ENCODE measurements around the gene CLEC12A.
"Not testable (repeated sequence)": the region's sequence is repeated elsewhere in the genome, so short reads cannot be mapped to it uniquely, and the experiment has no call there.

Gene CLEC12A

DNA sequence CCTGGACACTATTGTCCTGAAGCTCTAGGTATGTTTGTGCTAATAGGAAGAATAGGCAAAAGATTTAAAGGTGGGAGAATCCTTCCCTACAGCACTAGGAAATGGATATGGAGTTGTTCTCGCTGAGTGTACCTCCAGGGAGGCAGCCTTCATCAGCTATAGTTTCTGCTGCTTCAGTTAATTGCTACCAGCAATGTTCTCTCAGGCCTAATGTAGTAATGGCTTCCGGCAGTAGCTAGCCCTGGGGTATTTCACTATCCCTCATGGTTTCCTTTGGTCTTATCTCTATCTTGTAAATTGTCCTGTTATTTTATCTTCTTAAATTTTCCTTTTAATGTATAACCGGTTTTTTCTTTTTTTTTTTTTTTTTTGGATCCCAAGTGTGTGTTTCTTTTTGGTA, 9.3 kb upstream of the CLEC12A start:
- no peak for DNase-seq
- ChIA-PET CTCF (interaction anchor here (0.6 to 1.4 kb wide), 3 partner anchors 23 to 46 kb away, joined by 3 to 4 read pairs (median 4); no protein-coding TSS in a partner anchor), POLR2A (no interaction called here)
- Histone ChIP-seq H3K36me3 (ENCODE audit: control insufficient read depth in 4 of 4, insufficient read depth in 4 of 4, low read length in 3 of 4) (no peaks in the 10 kb centered on the region), H3K4me1 (ENCODE audit: control extremely low read depth in 1 of 4, control insufficient read depth in 4 of 4, insufficient read depth in 4 of 4, low read length in 3 of 4) (peaks cover 7 to 13% (median 10%) of the 10 kb centered on the region in 4 experiments), H3K9me3 (ENCODE audit: control extremely low read depth in 1 of 5, control insufficient read depth in 4 of 5, insufficient read depth in 2 of 5, low read depth in 1 of 5, low read length in 4 of 5) (no peaks in the 10 kb centered on the region), H3K4me3 (ENCODE audit: control insufficient read depth in 1 of 7, extremely low read depth in 1 of 7, insufficient read depth in 4 of 7, low read depth in 2 of 7, low read length in 6 of 7) (no peak overlapping the region), H3K27ac (ENCODE audit: insufficient read depth in 1 of 2, low read depth in 1 of 2, low read length in 2 of 2, poor library complexity in 1 of 2, severe bottlenecking in 2 of 2) (no peak overlapping the region), H3K27me3 (replicated peaks in 2 of 5; ENCODE audit: control insufficient read depth in 4 of 5, insufficient read depth in 5 of 5, low read length in 4 of 5) (no peaks in the 10 kb centered on the region)
- no CpG with 5 or more reads among the region's 3 CpGs for WGBS (ENCODE audit: insufficient coverage)

GRCh38 chr12:9969673-9970072, 1.5 kb upstream of the CLEC12A start:
- POLR2A ChIA-PET: interaction anchor here (0.6 kb wide), 1 partner anchor 20 kb away, joined by 5 read pairs; no protein-coding TSS in a partner anchor
- no peaks in the 10 kb centered on the region for H3K27me3 ChIP-seq (replicated peaks in 2 of 5; ENCODE audit: control insufficient read depth in 4 of 5, insufficient read depth in 5 of 5, low read length in 4 of 5)
- DNase-seq: no peak
- peaks cover 6 to 14% (median 10%) of the 10 kb centered on the region in 4 experiments for H3K4me1 ChIP-seq (ENCODE audit: control extremely low read depth in 1 of 4, control insufficient read depth in 4 of 4, insufficient read depth in 4 of 4, low read length in 3 of 4)
- no peak overlapping the region for H3K27ac ChIP-seq (ENCODE audit: insufficient read depth in 1 of 2, low read depth in 1 of 2, low read length in 2 of 2, poor library complexity in 1 of 2, severe bottlenecking in 2 of 2)
- H3K36me3 ChIP-seq (ENCODE audit: control insufficient read depth in 4 of 4, insufficient read depth in 4 of 4, low read length in 3 of 4): no peaks in the 10 kb centered on the region
- no peaks in the 10 kb centered on the region for H3K9me3 ChIP-seq (ENCODE audit: control extremely low read depth in 1 of 5, control insufficient read depth in 4 of 5, insufficient read depth in 2 of 5, low read depth in 1 of 5, low read length in 4 of 5)
- H3K4me3 ChIP-seq (ENCODE audit: control insufficient read depth in 1 of 7, extremely low read depth in 1 of 7, insufficient read depth in 4 of 7, low read depth in 2 of 7, low read length in 6 of 7): no peak overlapping the region
- no CpG with 5 or more reads among the region's 2 CpGs for WGBS (ENCODE audit: insufficient coverage)
- CTCF ChIA-PET: no interaction called here

DNA sequence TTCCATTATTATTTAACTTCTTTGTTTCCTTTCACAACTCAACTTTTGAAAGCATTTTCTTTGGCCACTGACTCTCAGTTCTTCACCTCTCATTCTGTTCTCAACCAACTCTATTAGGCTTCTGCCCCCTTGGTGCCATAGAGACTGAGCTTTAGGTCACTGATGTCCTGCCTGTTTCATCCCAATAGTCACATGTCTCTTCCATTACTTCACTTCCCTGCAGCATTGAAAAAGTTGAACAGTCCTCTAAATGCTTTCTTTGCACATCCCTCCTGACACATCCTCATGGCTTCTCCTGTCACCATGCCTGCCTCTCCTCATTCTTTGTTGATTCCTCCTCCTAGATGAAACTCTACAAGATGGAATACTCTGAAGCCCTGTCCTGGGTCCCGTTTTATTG, 2.7 kb downstream of the CLEC12A start:
- DNase-seq: no peak

GRCh38 chr12:9974731-9975130, 3.5 kb downstream of the CLEC12A start:
- H3K4me1 ChIP-seq (ENCODE audit: control extremely low read depth in 1 of 4, control insufficient read depth in 4 of 4, insufficient read depth in 4 of 4, low read length in 3 of 4): peaks cover 6 to 19% (median 11%) of the 10 kb centered on the region in 4 experiments
- DNase-seq; H3K36me3 ChIP-seq (ENCODE audit: control insufficient read depth in 4 of 4, insufficient read depth in 4 of 4, low read length in 3 of 4); CTCF ChIA-PET; H3K27me3 ChIP-seq (replicated peaks in 2 of 5; ENCODE audit: control insufficient read depth in 4 of 5, insufficient read depth in 5 of 5, low read length in 4 of 5); POLR2A ChIA-PET; H3K27ac ChIP-seq (ENCODE audit: insufficient read depth in 1 of 2, low read depth in 1 of 2, low read length in 2 of 2, poor library complexity in 1 of 2, severe bottlenecking in 2 of 2); H3K4me3 ChIP-seq (ENCODE audit: control insufficient read depth in 1 of 7, extremely low read depth in 1 of 7, insufficient read depth in 4 of 7, low read depth in 2 of 7, low read length in 6 of 7); H3K9me3 ChIP-seq (ENCODE audit: control extremely low read depth in 1 of 5, control insufficient read depth in 4 of 5, insufficient read depth in 2 of 5, low read depth in 1 of 5, low read length in 4 of 5): not testable (repeated sequence)
- 100% methylated on average over 1 of the region's 2 CpGs for WGBS (ENCODE audit: insufficient coverage)

More for the DNA sequence above, 2.7 kb downstream of the CLEC12A start:
- ChIA-PET POLR2A (no interaction called here), CTCF (no interaction called here)
- Histone ChIP-seq H3K36me3 (ENCODE audit: control insufficient read depth in 4 of 4, insufficient read depth in 4 of 4, low read length in 3 of 4) (no peaks in the 10 kb centered on the region), H3K4me3 (ENCODE audit: control insufficient read depth in 1 of 7, extremely low read depth in 1 of 7, insufficient read depth in 4 of 7, low read depth in 2 of 7, low read length in 6 of 7) (no peak overlapping the region), H3K9me3 (ENCODE audit: control extremely low read depth in 1 of 5, control insufficient read depth in 4 of 5, insufficient read depth in 2 of 5, low read depth in 1 of 5, low read length in 4 of 5) (peaks cover 0 to 10% (median 8%) of the 10 kb centered on the region in 5 experiments), H3K27ac (ENCODE audit: insufficient read depth in 1 of 2, low read depth in 1 of 2, low read length in 2 of 2, poor library complexity in 1 of 2, severe bottlenecking in 2 of 2) (no peak overlapping the region), H3K27me3 (replicated peaks in 2 of 5; ENCODE audit: control insufficient read depth in 4 of 5, insufficient read depth in 5 of 5, low read length in 4 of 5) (no peaks in the 10 kb centered on the region), H3K4me1 (ENCODE audit: control extremely low read depth in 1 of 4, control insufficient read depth in 4 of 4, insufficient read depth in 4 of 4, low read length in 3 of 4) (peaks cover 6 to 18% (median 11%) of the 10 kb centered on the region in 4 experiments)
- WGBS (ENCODE audit: insufficient coverage): 100% methylated on average over 1 of the region's 1 CpG

DNA sequence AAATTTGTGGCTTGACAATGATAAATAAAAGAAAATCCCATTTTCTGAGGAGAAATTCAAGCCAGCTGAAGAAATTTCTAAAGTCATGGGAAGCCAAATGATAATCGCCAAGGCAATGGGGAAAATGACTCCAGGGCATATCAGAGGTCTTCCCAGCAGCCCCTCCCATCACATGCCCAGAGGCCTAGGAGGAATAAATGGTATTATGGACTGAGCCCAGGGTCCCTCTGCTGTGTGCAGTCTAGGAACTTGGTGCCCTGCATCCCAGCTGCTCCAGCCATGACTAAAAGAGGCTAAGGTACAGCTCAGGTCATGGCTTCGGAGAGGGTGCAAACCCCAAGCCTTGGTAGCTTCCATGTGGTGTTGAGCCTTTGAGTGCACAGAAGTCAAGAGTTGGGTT, 4.4 kb downstream of the CLEC12A start:
- WGBS (ENCODE audit: insufficient coverage): 100% methylated on average over 2 of the region's 2 CpGs
- Histone ChIP-seq H3K27me3 (replicated peaks in 2 of 5; ENCODE audit: control insufficient read depth in 4 of 5, insufficient read depth in 5 of 5, low read length in 4 of 5) (no peaks in the 10 kb centered on the region), H3K4me3 (ENCODE audit: control insufficient read depth in 1 of 7, extremely low read depth in 1 of 7, insufficient read depth in 4 of 7, low read depth in 2 of 7, low read length in 6 of 7) (no peak overlapping the region), H3K36me3 (ENCODE audit: control insufficient read depth in 4 of 4, insufficient read depth in 4 of 4, low read length in 3 of 4) (no peaks in the 10 kb centered on the region), H3K4me1 (ENCODE audit: control extremely low read depth in 1 of 4, control insufficient read depth in 4 of 4, insufficient read depth in 4 of 4, low read length in 3 of 4) (peaks cover 5 to 18% (median 9%) of the 10 kb centered on the region in 4 experiments), H3K27ac (ENCODE audit: insufficient read depth in 1 of 2, low read depth in 1 of 2, low read length in 2 of 2, poor library complexity in 1 of 2, severe bottlenecking in 2 of 2) (no peak overlapping the region), H3K9me3 (ENCODE audit: control extremely low read depth in 1 of 5, control insufficient read depth in 4 of 5, insufficient read depth in 2 of 5, low read depth in 1 of 5, low read length in 4 of 5) (peaks cover 0 to 10% (median 8%) of the 10 kb centered on the region in 5 experiments)
- no peak for DNase-seq
- ChIA-PET POLR2A (no interaction called here), CTCF (interaction anchor here (1.1 to 1.4 kb wide), 3 partner anchors 16 to 66 kb away, joined by 3 to 5 read pairs (median 3); no protein-coding TSS in a partner anchor)

DNA sequence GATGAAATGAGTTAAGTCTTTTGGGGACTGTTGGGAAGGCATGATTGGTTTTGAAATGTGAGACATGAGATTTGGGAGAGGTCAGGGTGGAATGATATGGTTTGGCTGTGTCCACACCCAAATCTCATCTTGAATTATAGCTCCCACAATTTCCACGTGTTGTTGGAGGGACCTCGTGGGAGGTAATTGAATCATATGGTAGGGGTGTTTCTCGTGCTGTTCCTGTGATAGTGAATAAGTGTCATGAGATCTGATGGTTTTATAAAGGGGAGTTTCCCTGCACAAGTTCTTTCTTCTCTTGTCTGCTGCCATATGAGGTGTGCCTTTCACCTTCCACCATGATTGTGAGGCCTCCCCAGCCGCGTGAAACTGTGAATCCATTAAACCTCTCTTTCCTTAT, 5.4 kb downstream of the CLEC12A start:
- H3K36me3 ChIP-seq (ENCODE audit: control insufficient read depth in 4 of 4, insufficient read depth in 4 of 4, low read length in 3 of 4); H3K4me3 ChIP-seq (ENCODE audit: control insufficient read depth in 1 of 7, extremely low read depth in 1 of 7, insufficient read depth in 4 of 7, low read depth in 2 of 7, low read length in 6 of 7); H3K27me3 ChIP-seq (replicated peaks in 2 of 5; ENCODE audit: control insufficient read depth in 4 of 5, insufficient read depth in 5 of 5, low read length in 4 of 5); H3K27ac ChIP-seq (ENCODE audit: insufficient read depth in 1 of 2, low read depth in 1 of 2, low read length in 2 of 2, poor library complexity in 1 of 2, severe bottlenecking in 2 of 2); H3K9me3 ChIP-seq (ENCODE audit: control extremely low read depth in 1 of 5, control insufficient read depth in 4 of 5, insufficient read depth in 2 of 5, low read depth in 1 of 5, low read length in 4 of 5); DNase-seq; H3K4me1 ChIP-seq (ENCODE audit: control extremely low read depth in 1 of 4, control insufficient read depth in 4 of 4, insufficient read depth in 4 of 4, low read length in 3 of 4); POLR2A ChIA-PET: not testable (repeated sequence)
- CTCF ChIA-PET: interaction anchor here (1.4 kb wide), 2 partner anchors 15 to 19 kb away, joined by 3 to 5 read pairs; no protein-coding TSS in a partner anchor
- WGBS (ENCODE audit: insufficient coverage): 100% methylated on average over 1 of the region's 5 CpGs

DNA sequence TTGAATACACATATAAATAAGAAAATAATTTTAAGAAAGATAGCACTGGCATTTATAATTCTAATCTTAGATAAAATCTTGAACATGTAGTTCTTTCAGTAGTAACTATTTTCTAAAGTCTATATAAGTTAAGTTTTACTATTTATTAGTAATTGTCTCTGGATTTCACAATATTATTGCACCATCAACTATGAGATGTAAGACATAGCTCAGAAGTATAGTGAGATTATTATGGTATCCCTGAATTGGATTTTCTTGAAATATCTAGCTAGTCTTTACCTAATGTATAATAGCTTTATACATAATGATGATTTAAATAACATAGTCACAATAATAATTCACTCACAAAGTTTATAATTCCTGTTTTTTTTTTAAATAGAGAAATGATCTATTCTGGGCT, 6.7 kb downstream of the CLEC12A start:
- H3K9me3 ChIP-seq (ENCODE audit: control extremely low read depth in 1 of 5, control insufficient read depth in 4 of 5, insufficient read depth in 2 of 5, low read depth in 1 of 5, low read length in 4 of 5): peaks cover 0 to 10% (median 8%) of the 10 kb centered on the region in 5 experiments
- no peaks in the 10 kb centered on the region for H3K36me3 ChIP-seq (ENCODE audit: control insufficient read depth in 4 of 4, insufficient read depth in 4 of 4, low read length in 3 of 4)
- DNase-seq: no peak
- ChIA-PET POLR2A (no interaction called here), CTCF (interaction anchor here (0.9 to 1.5 kb wide), 2 partner anchors 21 to 27 kb away, joined by 3 read pairs; partner anchors contain the start of gene CLEC1B)
- no peak overlapping the region for H3K27ac ChIP-seq (ENCODE audit: insufficient read depth in 1 of 2, low read depth in 1 of 2, low read length in 2 of 2, poor library complexity in 1 of 2, severe bottlenecking in 2 of 2)
- H3K27me3 ChIP-seq (replicated peaks in 2 of 5; ENCODE audit: control insufficient read depth in 4 of 5, insufficient read depth in 5 of 5, low read length in 4 of 5): no peaks in the 10 kb centered on the region
- no peak overlapping the region for H3K4me3 ChIP-seq (ENCODE audit: control insufficient read depth in 1 of 7, extremely low read depth in 1 of 7, insufficient read depth in 4 of 7, low read depth in 2 of 7, low read length in 6 of 7)
- H3K4me1 ChIP-seq (ENCODE audit: control extremely low read depth in 1 of 4, control insufficient read depth in 4 of 4, insufficient read depth in 4 of 4, low read length in 3 of 4): peaks cover 0 to 9% (median 0%) of the 10 kb centered on the region in 4 experiments

Data from common myeloid progenitor, CD34-positive (primary cell).